CD4-positive, alpha-beta memory T cell (primary cell): Measurements from ENCODE around the gene ECT2. TPM values are rescaled to one million over a fixed set of nuclear protein-coding genes. Genes with fewer than 3 reads are reported as not detected.
"Not testable (repeated sequence)": the region's sequence is repeated elsewhere in the genome, so short reads cannot be mapped to it uniquely, and the experiment has no call there.

Source experiments
- CTCF ChIA-PET: fragments of 350-600 bp; sonication (Branson Sonifier 250); formaldehyde crosslinking; loops from one replicate; lab custom pipeline; 2021; ENCODE audit warnings: inconsistent platforms; ENCODE audit not compliant: partially characterized antibody; lab: Charles Lee
- POLR2A ChIA-PET: fragments of 350-600 bp; sonication (Branson Sonifier 250); formaldehyde crosslinking; loops from one replicate; lab custom pipeline; 2021; ENCODE audit not compliant: partially characterized antibody; lab: Charles Lee
- DNase-seq, 5 donors: peaks; one replicate each; pipeline versions ENCODE4 v3.0.0 to v3.0.0-alpha.2; 2020 to 2022; ENCODE audit warnings: mixed read lengths in 1 of 5
- H3K27ac ChIP-seq: one replicate; pipeline ENCODE4 v1.7.0; 2013; ENCODE audit warnings: low read depth, low read length
- H3K27me3 ChIP-seq: 2 replicates; pipeline ENCODE4 v1.7.0; 2013; ENCODE audit warnings: mild to moderate bottlenecking, low read length, moderate library complexity; ENCODE audit not compliant: insufficient read depth
- H3K36me3 ChIP-seq: 2 replicates; pipeline ENCODE4 v1.7.0; 2013; ENCODE audit warnings: mild to moderate bottlenecking, low read length, moderate library complexity; ENCODE audit not compliant: insufficient read depth
- H3K4me1 ChIP-seq: 2 replicates; pipeline ENCODE4 v1.7.0; 2013; ENCODE audit warnings: mild to moderate bottlenecking, low read length, moderate library complexity; ENCODE audit not compliant: insufficient read depth
- H3K4me3 ChIP-seq, 2 donors: one replicate each; pipeline ENCODE4 v1.7.0; 2013; ENCODE audit warnings: low read length in 2 of 2, mild to moderate bottlenecking in 1 of 2
- H3K9me3 ChIP-seq, 2 donors: one replicate each; pipeline ENCODE4 v1.7.0; 2013; ENCODE audit warnings: low read length in 2 of 2, control low read depth in 1 of 2; ENCODE audit not compliant: control insufficient read depth in 1 of 2
- H3K27ac Mint-ChIP-seq, 7 donors: one replicate each; pipeline ENCODE4 v1.8.0; 2020 to 2021; ENCODE audit warnings: mixed read lengths in 7 of 7, mild to moderate bottlenecking in 6 of 7, inconsistent platforms in 3 of 7, moderate library complexity in 3 of 7
- H3K27me3 Mint-ChIP-seq, 2 donors: one replicate each; pipeline ENCODE4 v1.8.0; 2020 to 2021; ENCODE audit warnings: mixed read lengths in 2 of 2
- H3K36me3 Mint-ChIP-seq, 2 donors: one replicate each; pipeline ENCODE4 v1.8.0; 2020 to 2021; ENCODE audit warnings: mixed read lengths in 2 of 2, inconsistent platforms in 1 of 2, mild to moderate bottlenecking in 1 of 2
- H3K4me1 Mint-ChIP-seq, 4 donors: one replicate each; pipeline ENCODE4 v1.8.0; 2020 to 2021; ENCODE audit warnings: mixed read lengths in 4 of 4, mild to moderate bottlenecking in 1 of 4
- H3K4me3 Mint-ChIP-seq, 8 donors: one replicate each; pipeline ENCODE4 v1.8.0; 2020 to 2021; ENCODE audit warnings: mixed read lengths in 8 of 8, mild to moderate bottlenecking in 7 of 8, moderate library complexity in 6 of 8, inconsistent platforms in 3 of 8
- H3K9me3 Mint-ChIP-seq, 8 donors: one replicate each; pipeline ENCODE4 v1.8.0; 2020 to 2021; ENCODE audit warnings: mixed read lengths in 8 of 8, mild to moderate bottlenecking in 5 of 8, inconsistent platforms in 3 of 8, moderate library complexity in 1 of 8
- intact Hi-C: fragments of 100-400 bp; cut with micrococcal nuclease; formaldehyde crosslinking; loops from one replicate; pipeline ENCODE4 v1.15.1; 2023
- polyA plus RNA-seq, 2 donors: library from polyadenylated mRNA; unstranded; fragments of 300-500 nt; fragmentation: Illumina TruSeq; gene quantifications; one replicate each; pipeline ENCODE4 v1.2.3, GENCODE V29; 2021
- total RNA-seq, 2 experiments: library from RNA; stranded (reverse); gene quantifications; one replicate each; pipeline ENCODE4 v1.2.3, GENCODE V29; 2021

The ECT2 gene
- total and polyA plus RNA-seq, 4 experiments from 2014 or later: 1.2 to 2.9 (median 2.4) TPM

DNA sequence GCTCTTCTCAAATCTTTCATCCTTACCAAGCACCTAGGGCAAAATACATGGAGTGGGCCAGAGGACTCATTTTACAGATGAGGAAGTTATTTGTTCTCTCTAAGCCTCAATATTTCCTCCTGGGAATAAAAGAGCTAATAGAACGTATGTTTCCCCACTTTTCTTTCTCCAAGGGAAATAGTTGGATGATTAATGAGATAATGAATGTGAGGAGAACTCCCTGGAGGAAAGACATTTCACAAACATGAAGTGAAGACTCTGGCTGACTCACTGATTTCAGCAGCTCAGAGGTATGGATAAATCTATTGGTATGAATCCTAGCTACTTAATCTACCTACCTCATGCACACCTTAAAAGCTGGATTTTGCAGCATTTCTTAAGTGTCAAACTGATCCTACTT is 98.4 kb downstream of the ECT2 start:
- H3K36me3 ChIP-seq: no peaks in the 10 kb centered on the region
- H3K27me3 ChIP-seq: no peaks in the 10 kb centered on the region
- H3K27ac ChIP-seq: no peak overlapping the region
- Mint-ChIP-seq H3K27ac (no peak overlapping the region), H3K36me3 (no peaks in the 10 kb centered on the region), H3K4me1 (no peaks in the 10 kb centered on the region), H3K27me3 (peaks cover 4 to 8% of the 10 kb centered on the region in 2 donors), H3K9me3 (no peaks in the 10 kb centered on the region), H3K4me3 (no peak overlapping the region)
- POLR2A ChIA-PET: no interaction called here
- intact Hi-C loops: no loop called here
- DNase-seq: no peak
- CTCF ChIA-PET: interaction anchor here (0.8 kb wide), 1 partner anchor 10 kb away, joined by 3 read pairs; no protein-coding TSS in a partner anchor
- H3K4me1 ChIP-seq: no peaks in the 10 kb centered on the region
- H3K9me3 ChIP-seq: no peaks in the 10 kb centered on the region
- no peak overlapping the region for H3K4me3 ChIP-seq

DNA sequence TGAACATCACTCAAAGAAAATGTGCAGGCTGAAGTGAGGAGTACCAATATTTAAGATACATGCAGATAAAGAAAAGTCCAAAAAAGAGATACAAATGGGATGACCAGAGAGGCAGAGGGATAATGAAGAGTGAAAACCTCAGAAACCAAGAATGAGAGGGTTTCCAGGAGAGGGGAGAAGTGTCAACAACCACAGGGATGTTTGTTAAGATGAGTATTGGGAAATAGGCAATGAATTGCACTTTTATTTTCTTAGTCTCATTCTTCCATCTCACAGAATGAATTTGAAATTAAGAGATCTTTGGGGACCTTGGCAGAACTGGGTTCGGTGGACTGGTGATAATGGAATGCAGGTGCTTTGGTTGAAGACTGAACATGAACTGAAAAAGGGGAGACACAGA is 102.5 kb downstream of the ECT2 start:
- Histone ChIP-seq H3K36me3 (no peaks in the 10 kb centered on the region), H3K27me3 (no peaks in the 10 kb centered on the region), H3K4me1 (no peaks in the 10 kb centered on the region), H3K9me3 (no peaks in the 10 kb centered on the region), H3K4me3 (no peak overlapping the region), H3K27ac (no peak overlapping the region)
- H3K36me3 Mint-ChIP-seq: no peaks in the 10 kb centered on the region
- DNase-seq: no peak
- no peak overlapping the region for H3K27ac Mint-ChIP-seq
- no peak overlapping the region for H3K4me3 Mint-ChIP-seq
- CTCF ChIA-PET: no interaction called here
- H3K9me3 Mint-ChIP-seq: no peaks in the 10 kb centered on the region
- POLR2A ChIA-PET: no interaction called here
- H3K27me3 Mint-ChIP-seq: peaks cover 4 to 5% of the 10 kb centered on the region in 2 donors
- intact Hi-C loops: no loop called here
- no peaks in the 10 kb centered on the region for H3K4me1 Mint-ChIP-seq

DNA sequence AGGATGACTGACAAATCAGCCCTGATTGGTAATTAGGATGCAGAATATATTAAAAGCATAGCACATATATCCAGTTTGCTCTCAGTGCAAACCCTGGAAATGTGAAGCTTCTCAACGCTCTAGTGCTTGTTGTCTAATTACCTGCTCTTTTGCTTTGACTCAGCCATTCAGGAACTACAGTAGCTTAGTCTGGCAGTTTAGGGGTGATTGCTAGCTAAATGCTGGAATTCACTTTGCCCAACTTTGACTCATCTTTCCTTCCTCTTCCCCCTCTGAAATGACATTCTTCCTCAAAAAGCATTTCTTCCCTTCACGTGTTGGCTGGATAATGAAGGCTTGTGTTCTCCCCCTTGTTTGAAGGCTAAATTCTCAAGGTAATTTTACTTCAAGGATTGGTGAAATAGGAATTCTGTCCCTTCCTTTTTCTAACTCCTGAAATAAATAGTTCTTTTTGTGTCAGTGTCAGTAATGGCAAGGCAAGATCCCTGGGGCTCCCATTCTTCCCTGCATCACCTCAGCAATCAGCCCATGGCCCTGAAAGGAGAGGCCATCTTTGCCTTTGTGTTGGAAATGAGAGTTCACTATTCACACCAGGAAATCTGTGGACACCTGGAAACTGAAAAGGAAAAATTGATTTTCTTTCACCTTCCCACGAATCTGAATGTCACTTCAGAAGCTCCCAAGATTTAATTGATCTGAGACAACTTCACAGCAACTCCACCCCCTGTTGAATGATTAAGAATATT is 103.6 kb downstream of the ECT2 start:
- CTCF ChIA-PET: no interaction called here
- Histone ChIP-seq H3K27me3 (no peaks in the 10 kb centered on the region), H3K4me1 (no peaks in the 10 kb centered on the region), H3K9me3 (no peaks in the 10 kb centered on the region), H3K27ac (no peak overlapping the region), H3K36me3 (no peaks in the 10 kb centered on the region), H3K4me3 (no peak overlapping the region)
- DNase-seq: no peak
- H3K9me3 Mint-ChIP-seq: no peaks in the 10 kb centered on the region
- no peak overlapping the region for H3K27ac Mint-ChIP-seq
- no peaks in the 10 kb centered on the region for H3K4me1 Mint-ChIP-seq
- POLR2A ChIA-PET: no interaction called here
- H3K4me3 Mint-ChIP-seq: no peak overlapping the region
- intact Hi-C loops: no loop called here
- no peaks in the 10 kb centered on the region for H3K36me3 Mint-ChIP-seq
- H3K27me3 Mint-ChIP-seq: peaks cover 3 to 6% of the 10 kb centered on the region in 2 donors

DNA sequence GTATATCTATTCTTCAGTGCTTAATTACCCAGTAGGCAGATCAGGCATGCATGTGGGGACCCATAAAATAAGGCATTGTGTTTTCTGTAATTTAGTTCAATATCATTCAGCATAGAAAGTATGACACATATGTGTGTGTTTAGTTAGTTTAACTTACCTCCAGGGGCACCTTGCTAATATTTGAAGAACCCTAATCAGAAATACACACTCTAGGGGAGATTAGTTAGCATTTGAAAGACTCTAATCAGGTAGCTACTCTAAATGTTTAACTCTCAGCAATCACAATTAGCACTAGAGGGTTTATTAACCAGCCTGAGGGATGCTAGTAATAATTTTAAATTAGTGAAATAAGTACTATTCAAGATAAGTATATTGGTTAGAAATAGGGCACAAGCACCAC is 104.5 kb downstream of the ECT2 start:
- H3K9me3 Mint-ChIP-seq: no peaks in the 10 kb centered on the region
- H3K36me3 ChIP-seq: no peaks in the 10 kb centered on the region
- H3K9me3 ChIP-seq: no peaks in the 10 kb centered on the region
- H3K4me1 Mint-ChIP-seq: no peaks in the 10 kb centered on the region
- H3K36me3 Mint-ChIP-seq: no peaks in the 10 kb centered on the region
- DNase-seq: no peak
- ChIA-PET CTCF (no interaction called here), POLR2A (no interaction called here)
- no peaks in the 10 kb centered on the region for H3K4me1 ChIP-seq
- intact Hi-C loops: no loop called here
- H3K4me3 ChIP-seq: no peak overlapping the region
- H3K27ac Mint-ChIP-seq: peak overlapping the region in 1 of 7 donors; percentile 34
- no peak overlapping the region for H3K27ac ChIP-seq
- H3K4me3 Mint-ChIP-seq: no peak overlapping the region
- H3K27me3 ChIP-seq: no peaks in the 10 kb centered on the region
- H3K27me3 Mint-ChIP-seq: peaks cover 5 to 6% of the 10 kb centered on the region in 2 donors

DNA sequence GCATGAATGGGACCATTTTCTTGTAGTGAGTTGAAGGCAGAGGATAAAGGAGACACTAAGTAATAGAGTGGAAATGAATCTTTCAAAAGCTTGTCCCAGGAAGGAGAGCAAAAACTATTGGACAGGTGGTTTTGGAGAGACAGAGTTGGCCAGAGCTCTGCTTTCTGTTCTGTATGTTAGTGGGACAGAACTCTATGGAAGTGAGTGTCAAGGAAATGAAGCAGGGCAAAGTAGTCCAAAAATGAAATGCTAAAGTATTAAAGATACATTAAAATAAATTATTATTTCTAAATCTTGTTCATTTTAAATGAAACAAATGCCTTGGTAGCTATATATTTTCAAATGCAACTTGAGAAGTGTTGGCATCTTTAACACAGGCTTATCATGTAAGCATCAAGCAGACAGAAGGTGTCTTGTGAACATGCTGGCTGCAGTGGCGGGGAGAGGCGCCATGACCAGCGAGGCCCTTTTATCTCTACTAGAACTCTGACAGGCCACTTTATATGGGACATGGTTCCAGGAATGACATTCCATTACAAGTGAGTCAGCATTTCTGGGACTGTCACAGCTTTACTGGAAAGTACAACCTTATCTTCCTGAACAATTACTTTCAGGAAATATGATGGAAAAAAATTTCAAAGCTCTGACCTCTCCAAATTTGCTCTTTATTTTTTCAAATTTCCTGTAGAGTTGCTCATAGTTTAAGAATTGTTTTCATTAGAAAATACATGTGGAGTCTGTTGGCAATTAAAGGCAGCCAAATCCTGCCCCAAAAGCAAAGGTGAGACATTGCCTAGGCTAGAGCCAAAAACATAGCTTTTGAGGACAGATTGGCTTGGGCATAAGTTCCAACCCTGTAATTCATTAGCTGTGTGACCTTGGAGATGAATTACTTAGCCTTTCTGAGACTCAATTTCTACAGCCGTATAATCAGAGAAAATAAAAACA is 106.5 kb downstream of the ECT2 start:
- Histone ChIP-seq H3K36me3 (no peaks in the 10 kb centered on the region), H3K27ac (no peak overlapping the region), H3K9me3 (no peaks in the 10 kb centered on the region), H3K27me3 (no peaks in the 10 kb centered on the region), H3K4me1 (no peaks in the 10 kb centered on the region), H3K4me3 (no peak overlapping the region)
- intact Hi-C loops: no loop called here
- Mint-ChIP-seq H3K4me1 (no peaks in the 10 kb centered on the region), H3K36me3 (no peaks in the 10 kb centered on the region), H3K9me3 (no peaks in the 10 kb centered on the region), H3K27me3 (peaks cover 2 to 3% of the 10 kb centered on the region in 2 donors), H3K4me3 (no peak overlapping the region), H3K27ac (no peak overlapping the region)
- ChIA-PET CTCF (no interaction called here), POLR2A (no interaction called here)
- DNase-seq: no peak

DNA sequence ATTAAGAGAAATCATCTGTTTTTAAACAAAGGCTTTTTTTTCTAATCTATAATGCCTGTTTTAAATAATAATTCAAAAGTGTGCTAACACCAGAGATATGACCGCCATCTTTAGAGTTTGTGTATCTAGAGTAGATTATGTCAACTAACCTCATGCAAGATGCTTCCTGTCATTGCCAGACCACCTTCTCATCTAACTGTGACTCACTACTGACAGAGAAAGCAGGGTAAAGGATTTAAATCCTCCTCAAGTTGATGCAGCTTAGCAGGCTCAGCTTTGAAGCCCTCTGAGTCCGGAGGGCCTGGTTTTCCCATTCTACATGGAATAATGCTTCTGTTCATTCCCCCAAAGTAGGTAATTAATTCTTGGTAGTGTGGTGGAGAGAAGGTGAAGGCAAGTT is 108.5 kb downstream of the ECT2 start:
- ChIA-PET CTCF (no interaction called here), POLR2A (no interaction called here)
- Mint-ChIP-seq H3K4me1 (no peaks in the 10 kb centered on the region), H3K27ac (no peak overlapping the region), H3K27me3 (peaks cover 2 to 3% of the 10 kb centered on the region in 2 donors), H3K9me3 (no peaks in the 10 kb centered on the region), H3K4me3 (no peak overlapping the region), H3K36me3 (no peaks in the 10 kb centered on the region)
- Histone ChIP-seq H3K4me1 (no peaks in the 10 kb centered on the region), H3K27ac (no peak overlapping the region), H3K9me3 (no peaks in the 10 kb centered on the region), H3K27me3 (no peaks in the 10 kb centered on the region), H3K36me3 (no peaks in the 10 kb centered on the region), H3K4me3 (no peak overlapping the region)
- DNase-seq: no peak
- intact Hi-C loops: no loop called here

DNA sequence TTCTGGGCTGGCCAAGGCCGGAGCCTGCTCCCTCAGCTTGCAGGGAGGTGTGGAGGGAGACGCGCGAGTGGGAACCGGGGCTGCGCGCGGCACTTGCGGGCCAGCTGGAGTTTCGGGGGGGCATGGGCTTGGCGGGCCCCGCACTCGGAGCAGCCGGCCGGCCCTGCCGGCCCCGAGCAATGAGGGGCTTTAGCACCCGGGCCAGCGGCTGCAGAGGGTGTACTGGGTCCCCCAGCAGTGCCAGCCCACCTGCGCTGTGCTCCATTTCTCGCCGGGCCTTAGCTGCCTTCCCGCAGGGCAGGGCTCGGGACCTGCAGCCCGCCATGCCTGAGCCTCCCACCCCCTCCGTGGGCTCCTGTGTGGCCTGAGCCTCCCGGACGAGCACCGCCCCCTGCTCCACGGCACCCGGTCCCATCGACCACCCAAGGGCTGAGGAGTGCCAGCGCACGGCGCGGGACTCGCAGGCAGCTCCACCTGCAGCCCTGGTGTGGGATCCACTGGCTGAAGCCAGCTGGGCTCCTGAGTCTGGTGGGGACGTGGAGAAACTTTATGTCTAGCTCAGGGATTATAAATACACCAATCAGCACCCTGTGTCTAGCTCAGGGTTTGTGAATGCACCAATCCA is 116.3 kb downstream of the ECT2 start:
- H3K4me3 Mint-ChIP-seq, H3K27me3 Mint-ChIP-seq, DNase-seq, H3K9me3 Mint-ChIP-seq, H3K9me3 ChIP-seq, CTCF ChIA-PET, intact Hi-C loops, H3K27me3 ChIP-seq, H3K27ac ChIP-seq, H3K4me1 Mint-ChIP-seq, H3K36me3 Mint-ChIP-seq, POLR2A ChIA-PET, H3K4me3 ChIP-seq, H3K27ac Mint-ChIP-seq, H3K4me1 ChIP-seq, H3K36me3 ChIP-seq: not testable (repeated sequence)
